ENCODE data around the gene DLEC1.

- TF ChIP-seq POLR2AphosphoS5 (IDR thresholded peaks at IDR 0.05; ENCODE audit: low read depth, low read length): no peak
- TF ChIP-seq TAF1 (IDR thresholded peaks at IDR 0.05; ENCODE audit: borderline replicate concordance, insufficient read depth, low read length): no peak
- no peak for TF ChIP-seq REST (IDR thresholded peaks at IDR 0.05; ENCODE audit: insufficient read depth in 1 of 2, low read depth in 2 of 2, low read length in 2 of 2)
- no peak for TF ChIP-seq SIN3A (IDR thresholded peaks at IDR 0.05; ENCODE audit: borderline replicate concordance, insufficient read depth, low read length)
- TF ChIP-seq FOXP2 (optimal IDR thresholded peaks at IDR 0.05; ENCODE audit: borderline replicate concordance, extremely low read depth, extremely low read length, insufficient read depth): no peak
Measured at GRCh38 chr3:38046027-38046426, 7.0 kb downstream of the DLEC1 start.

Data from PFSK-1 (cell line).